T-helper 17 cell (primary cell): Measurements from ENCODE around the gene INPP5F. TPM values are rescaled to one million over a fixed set of nuclear protein-coding genes. Genes with fewer than 3 reads are reported as not detected.

ENCODE experiments used
- ATAC-seq: fragments of 150-1000 bp; cut with Tn5 transposase; 2 replicates; pipeline ENCODE4 v1.10.0; 2021; ENCODE audit warnings: mild to moderate bottlenecking, moderate library complexity
- DNase-seq, 3 donors: peaks; one replicate each; pipeline versions ENCODE4 v3.0.0 to v3.0.0-alpha.2; 2020 to 2021
- H3K9me3 ChIP-seq: one replicate; pipeline ENCODE4 v1.7.0; 2013; ENCODE audit warnings: low read length, mild to moderate bottlenecking; ENCODE audit not compliant: control insufficient read depth, poor library complexity, severe bottlenecking
- H3K27ac Mint-ChIP-seq: one replicate; pipeline ENCODE4 v1.8.0; 2022; ENCODE audit warnings: mild to moderate bottlenecking, moderate library complexity, mixed read lengths
- H3K27me3 Mint-ChIP-seq: one replicate; pipeline ENCODE4 v1.8.0; 2022; ENCODE audit warnings: mixed read lengths
- H3K36me3 Mint-ChIP-seq: one replicate; pipeline ENCODE4 v1.8.0; 2022; ENCODE audit warnings: low read depth, mixed read lengths
- H3K4me1 Mint-ChIP-seq: one replicate; pipeline ENCODE4 v1.8.0; 2022; ENCODE audit warnings: mild to moderate bottlenecking, mixed read lengths
- H3K4me3 Mint-ChIP-seq: one replicate; pipeline ENCODE4 v1.8.0; 2022; ENCODE audit warnings: mild to moderate bottlenecking, moderate library complexity, mixed read lengths
- total RNA-seq, 4 donors: library from RNA in 2 of 4; stranded (reverse) in 2 of 4; gene quantifications; one replicate each; pipeline ENCODE4 v1.2.3 and lab custom pipeline; 2022 to 2026

Gene INPP5F, protein sequence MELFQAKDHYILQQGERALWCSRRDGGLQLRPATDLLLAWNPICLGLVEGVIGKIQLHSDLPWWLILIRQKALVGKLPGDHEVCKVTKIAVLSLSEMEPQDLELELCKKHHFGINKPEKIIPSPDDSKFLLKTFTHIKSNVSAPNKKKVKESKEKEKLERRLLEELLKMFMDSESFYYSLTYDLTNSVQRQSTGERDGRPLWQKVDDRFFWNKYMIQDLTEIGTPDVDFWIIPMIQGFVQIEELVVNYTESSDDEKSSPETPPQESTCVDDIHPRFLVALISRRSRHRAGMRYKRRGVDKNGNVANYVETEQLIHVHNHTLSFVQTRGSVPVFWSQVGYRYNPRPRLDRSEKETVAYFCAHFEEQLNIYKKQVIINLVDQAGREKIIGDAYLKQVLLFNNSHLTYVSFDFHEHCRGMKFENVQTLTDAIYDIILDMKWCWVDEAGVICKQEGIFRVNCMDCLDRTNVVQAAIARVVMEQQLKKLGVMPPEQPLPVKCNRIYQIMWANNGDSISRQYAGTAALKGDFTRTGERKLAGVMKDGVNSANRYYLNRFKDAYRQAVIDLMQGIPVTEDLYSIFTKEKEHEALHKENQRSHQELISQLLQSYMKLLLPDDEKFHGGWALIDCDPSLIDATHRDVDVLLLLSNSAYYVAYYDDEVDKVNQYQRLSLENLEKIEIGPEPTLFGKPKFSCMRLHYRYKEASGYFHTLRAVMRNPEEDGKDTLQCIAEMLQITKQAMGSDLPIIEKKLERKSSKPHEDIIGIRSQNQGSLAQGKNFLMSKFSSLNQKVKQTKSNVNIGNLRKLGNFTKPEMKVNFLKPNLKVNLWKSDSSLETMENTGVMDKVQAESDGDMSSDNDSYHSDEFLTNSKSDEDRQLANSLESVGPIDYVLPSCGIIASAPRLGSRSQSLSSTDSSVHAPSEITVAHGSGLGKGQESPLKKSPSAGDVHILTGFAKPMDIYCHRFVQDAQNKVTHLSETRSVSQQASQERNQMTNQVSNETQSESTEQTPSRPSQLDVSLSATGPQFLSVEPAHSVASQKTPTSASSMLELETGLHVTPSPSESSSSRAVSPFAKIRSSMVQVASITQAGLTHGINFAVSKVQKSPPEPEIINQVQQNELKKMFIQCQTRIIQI
- total RNA-seq (10 to 100 TPM; 10.4 to 11.9 TPM), total RNA-seq (lab: John Stamatoyannopoulos, UW) (30.5 to 44.6 reads per million in 2 donors)

DNA sequence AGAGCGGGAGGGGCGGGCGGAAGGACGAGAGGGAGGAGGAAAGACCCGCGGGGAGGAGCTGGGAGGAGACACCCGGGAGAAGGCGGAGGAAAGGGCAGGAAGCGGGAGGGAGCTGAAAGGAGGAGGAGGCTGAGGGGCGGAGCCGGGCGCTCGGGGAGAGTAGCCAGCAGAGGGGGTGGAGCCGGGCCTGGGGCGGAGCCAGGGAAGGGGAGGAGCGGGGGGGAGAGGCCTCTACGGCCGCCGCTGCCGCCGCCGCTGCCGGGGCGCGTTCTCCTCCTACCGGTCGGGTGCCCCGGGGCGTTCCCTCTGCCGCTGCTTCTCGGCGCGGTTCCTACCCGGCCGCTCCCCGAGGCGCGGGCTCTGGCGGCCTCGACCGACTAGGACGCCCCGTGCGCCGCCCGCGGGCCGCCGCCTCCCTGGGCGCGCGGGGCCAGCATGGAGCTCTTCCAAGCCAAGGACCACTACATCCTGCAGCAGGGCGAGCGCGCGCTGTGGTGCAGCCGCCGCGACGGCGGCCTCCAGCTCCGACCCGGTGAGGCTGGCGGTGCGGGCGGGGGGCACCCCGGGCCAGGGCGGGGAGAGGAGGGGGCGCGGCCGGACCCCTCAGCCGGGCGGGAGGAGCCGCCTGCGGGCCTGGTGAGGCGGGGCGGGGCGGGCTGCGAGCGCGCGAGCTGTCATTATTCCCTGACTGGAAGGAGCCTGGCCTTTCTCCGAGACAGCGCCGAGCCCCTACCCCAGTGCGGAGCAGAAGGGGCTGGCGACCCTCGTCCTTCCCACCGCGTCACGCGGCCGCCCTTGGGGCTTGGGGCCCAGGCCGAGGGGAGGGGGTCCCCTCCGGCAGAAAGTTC lies at the start of gene INPP5F:
Gene INPP5F, plus strand, starts transcription at position 223 of the 848 bp plus-strand sequence. Its CDS starts 213 bp downstream, at position 436.
- Mint-ChIP-seq H3K4me3 (peak within 1 kb of the TSS; percentile 94), H3K4me1 (peaks cover 27% of the 10 kb centered on the region), H3K36me3 (no peaks in the 10 kb centered on the region), H3K27ac (peak within 1 kb of the TSS; percentile 83), H3K27me3 (no peaks in the 10 kb centered on the region)
- DNase-seq (peak; percentile 98 to 100 (median 100)), ATAC-seq (peak; percentile 93)
- H3K9me3 ChIP-seq, result no peaks in the 10 kb centered on the region

DNA sequence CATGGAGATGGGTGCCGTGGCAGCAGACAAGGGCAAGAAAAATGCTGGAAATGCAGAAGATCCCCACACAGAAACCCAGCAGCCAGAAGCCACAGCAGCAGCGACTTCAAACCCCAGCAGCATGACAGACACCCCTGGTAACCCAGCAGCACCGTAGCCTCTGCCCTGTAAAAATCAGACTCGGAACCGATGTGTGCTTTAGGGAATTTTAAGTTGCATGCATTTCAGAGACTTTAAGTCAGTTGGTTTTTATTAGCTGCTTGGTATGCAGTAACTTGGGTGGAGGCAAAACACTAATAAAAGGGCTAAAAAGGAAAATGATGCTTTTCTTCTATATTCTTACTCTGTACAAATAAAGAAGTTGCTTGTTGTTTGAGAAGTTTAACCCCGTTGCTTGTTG lies 48.7 kb upstream of the INPP5F start:
- Mint-ChIP-seq H3K4me3 (no peak overlapping the region), H3K36me3 (peaks cover 11% of the 10 kb centered on the region), H3K27me3 (no peaks in the 10 kb centered on the region), H3K27ac (no peak overlapping the region), H3K4me1 (peaks cover 16% of the 10 kb centered on the region)
- ATAC-seq (no peak), DNase-seq (no peak)
- H3K9me3 ChIP-seq, result no peaks in the 10 kb centered on the region

DNA sequence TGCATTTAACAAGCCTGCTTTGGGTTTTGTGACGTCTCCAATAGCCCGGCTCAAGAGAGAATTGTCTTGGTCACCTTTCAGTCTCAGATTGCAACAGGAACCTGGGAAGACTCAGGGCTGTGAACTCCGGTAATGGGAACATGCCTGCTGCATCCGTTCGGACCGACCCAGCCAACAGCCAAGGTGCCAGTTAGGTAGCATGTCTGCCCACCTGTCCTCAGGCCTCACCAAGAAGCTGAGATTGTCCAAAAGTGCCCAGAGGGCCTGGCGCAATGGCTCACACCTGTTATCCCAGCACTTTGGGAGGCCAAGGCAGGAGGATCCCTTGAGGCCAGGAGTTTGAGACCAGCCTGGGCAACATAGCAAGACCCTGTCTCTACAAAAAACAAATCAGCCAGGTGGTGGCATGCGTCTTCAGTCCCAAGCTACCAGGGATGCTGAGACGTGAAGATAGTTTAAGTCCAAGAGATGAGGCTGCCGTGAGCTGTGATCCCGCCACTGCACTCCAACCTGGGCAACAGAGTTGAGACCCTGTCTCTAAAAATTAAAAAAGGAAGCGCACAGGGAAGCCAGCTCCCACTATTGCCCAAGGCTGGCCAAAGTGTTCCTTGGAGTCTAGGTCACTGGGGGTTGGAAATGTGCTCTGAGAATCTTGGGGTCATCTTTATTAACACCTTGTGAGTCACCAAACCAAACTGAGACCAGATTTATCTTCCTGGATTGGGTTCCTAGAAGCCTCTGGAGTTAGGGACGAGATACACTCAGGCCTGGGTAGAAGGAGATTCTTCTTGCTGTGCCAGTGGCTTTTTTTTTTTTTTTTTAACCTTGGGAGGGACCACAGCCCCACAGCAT lies 47.7 kb upstream of the INPP5F start:
- peak overlapping the region; percentile 39 for H3K27ac Mint-ChIP-seq
- H3K36me3 Mint-ChIP-seq, result peaks cover 8% of the 10 kb centered on the region
- DNase-seq (no peak), ATAC-seq (no peak)
- H3K4me3 Mint-ChIP-seq, result no peak overlapping the region
- no peaks in the 10 kb centered on the region for H3K27me3 Mint-ChIP-seq
- H3K9me3 ChIP-seq, result no peaks in the 10 kb centered on the region
- peaks cover 17% of the 10 kb centered on the region for H3K4me1 Mint-ChIP-seq

DNA sequence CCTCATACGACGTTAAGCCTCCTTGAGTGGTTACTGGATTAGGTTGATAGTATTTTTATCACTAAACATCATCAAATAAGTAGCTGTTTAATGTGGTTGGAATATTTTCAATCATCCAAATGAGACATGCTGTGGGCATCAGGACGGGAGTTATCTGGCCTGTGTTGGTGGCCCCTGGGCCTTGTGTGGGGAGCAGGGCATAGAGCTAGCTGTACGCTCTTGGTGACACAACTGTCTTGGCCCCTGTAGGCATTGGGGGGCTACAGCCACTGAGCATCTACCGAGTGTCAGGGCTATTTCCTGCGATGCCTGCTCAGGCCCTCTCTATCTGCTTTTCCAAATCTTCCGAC lies 46.4 kb upstream of the INPP5F start:
- Mint-ChIP-seq H3K4me3 (no peak overlapping the region), H3K36me3 (peaks cover 4% of the 10 kb centered on the region), H3K4me1 (peaks cover 17% of the 10 kb centered on the region), H3K27ac (no peak overlapping the region), H3K27me3 (no peaks in the 10 kb centered on the region)
- DNase-seq (no peak), ATAC-seq (no peak)
- no peaks in the 10 kb centered on the region for H3K9me3 ChIP-seq

DNA sequence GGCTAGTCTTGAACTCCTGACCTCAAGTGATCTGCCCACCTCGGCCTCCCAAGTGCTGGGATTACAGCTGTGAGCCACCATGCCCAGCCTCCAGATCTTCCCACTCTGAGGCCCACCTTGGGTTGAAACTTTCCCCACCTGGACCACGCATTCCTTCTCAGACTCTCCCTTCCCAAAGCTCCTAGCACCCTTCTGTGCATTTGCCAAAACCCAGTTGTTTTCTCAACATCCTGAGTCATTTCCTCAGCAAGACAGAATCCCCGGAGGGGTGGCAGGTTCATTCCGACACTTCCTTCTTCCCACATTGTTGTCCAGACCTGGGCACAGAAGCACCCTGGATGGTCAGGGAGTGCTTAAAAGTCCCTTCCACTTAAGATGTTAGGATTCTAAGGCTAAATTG lies 45.8 kb upstream of the INPP5F start:
- Mint-ChIP-seq H3K27me3 (no peaks in the 10 kb centered on the region), H3K27ac (no peak overlapping the region), H3K36me3 (peaks cover 4% of the 10 kb centered on the region), H3K4me1 (peaks cover 17% of the 10 kb centered on the region), H3K4me3 (no peak overlapping the region)
- DNase-seq (no peak), ATAC-seq (no peak)
- no peaks in the 10 kb centered on the region for H3K9me3 ChIP-seq

DNA sequence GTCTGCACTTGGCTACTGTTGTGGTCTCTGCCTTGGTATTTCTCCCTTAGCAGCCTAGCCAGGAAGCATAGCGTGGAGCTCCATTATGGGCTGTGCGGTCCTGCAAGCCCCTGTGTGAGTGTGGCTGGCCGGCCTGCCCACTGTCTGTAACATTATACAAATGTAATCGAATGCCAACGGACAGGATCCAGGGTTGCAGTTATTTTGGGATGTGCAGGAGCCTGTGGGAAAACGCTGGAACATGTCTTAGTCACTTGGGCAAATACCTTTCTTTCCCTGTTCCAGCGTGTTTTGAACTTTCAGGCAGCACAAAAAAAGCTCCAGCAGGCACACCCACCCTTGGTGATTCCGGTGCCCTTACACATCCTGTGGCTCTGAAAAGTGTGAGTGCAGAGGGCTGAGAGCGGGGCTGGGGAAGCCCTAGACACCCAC lies 45.2 kb upstream of the INPP5F start:
- Mint-ChIP-seq H3K4me3 (no peak overlapping the region), H3K4me1 (peaks cover 17% of the 10 kb centered on the region)
- no peak for ATAC-seq

DNA sequence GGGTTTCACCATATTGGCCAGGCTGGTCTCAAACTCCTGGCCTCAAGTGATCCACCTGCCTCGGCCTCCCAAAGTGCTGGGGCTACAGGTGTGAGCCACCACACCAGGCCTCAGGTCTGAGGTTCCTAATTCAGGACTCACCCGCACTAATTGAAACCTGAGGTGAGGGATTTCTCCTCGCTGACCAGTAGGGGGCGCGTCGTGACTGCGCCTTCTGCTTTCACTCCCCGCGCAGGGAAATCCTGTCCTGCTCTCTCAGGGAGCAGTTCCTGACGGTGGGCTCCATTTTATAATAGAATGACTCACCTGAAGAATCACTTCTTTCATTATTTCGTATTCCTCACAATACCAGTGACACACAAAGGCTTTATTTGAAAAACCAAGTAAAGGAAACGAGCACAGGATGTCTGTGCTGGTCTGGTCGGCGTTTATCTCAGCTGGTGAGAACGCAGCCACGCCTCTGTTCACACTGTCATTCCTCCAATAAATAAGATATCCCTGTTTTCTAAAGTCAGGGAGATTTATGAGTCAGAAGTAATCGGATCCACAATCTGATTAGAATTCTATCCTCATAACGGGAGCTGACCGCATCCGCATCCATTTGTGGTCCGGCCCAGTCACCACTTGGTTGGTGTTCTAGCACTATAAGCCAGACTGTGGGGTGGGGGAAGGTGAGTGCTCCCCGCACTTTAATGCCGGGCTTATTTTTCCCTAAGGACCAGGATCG lies 39.2 kb upstream of the INPP5F start:
- H3K36me3 Mint-ChIP-seq, result no peaks in the 10 kb centered on the region
- H3K4me3 Mint-ChIP-seq, result peak overlapping the region; percentile 71
- no peaks in the 10 kb centered on the region for H3K27me3 Mint-ChIP-seq
- H3K4me1 Mint-ChIP-seq, result peaks cover 17% of the 10 kb centered on the region
- peak; percentile 92 for ATAC-seq
- H3K27ac Mint-ChIP-seq, result peak overlapping the region; percentile 78
- no peaks in the 10 kb centered on the region for H3K9me3 ChIP-seq
- peak; percentile 64 to 76 (median 72) for DNase-seq

More for the DNA sequence above, 45.2 kb upstream of the INPP5F start:
- H3K9me3 ChIP-seq, result no peaks in the 10 kb centered on the region
- H3K27me3 Mint-ChIP-seq, result no peaks in the 10 kb centered on the region
- no peak overlapping the region for H3K27ac Mint-ChIP-seq
- H3K36me3 Mint-ChIP-seq, result peaks cover 4% of the 10 kb centered on the region
- no peak for DNase-seq

DNA sequence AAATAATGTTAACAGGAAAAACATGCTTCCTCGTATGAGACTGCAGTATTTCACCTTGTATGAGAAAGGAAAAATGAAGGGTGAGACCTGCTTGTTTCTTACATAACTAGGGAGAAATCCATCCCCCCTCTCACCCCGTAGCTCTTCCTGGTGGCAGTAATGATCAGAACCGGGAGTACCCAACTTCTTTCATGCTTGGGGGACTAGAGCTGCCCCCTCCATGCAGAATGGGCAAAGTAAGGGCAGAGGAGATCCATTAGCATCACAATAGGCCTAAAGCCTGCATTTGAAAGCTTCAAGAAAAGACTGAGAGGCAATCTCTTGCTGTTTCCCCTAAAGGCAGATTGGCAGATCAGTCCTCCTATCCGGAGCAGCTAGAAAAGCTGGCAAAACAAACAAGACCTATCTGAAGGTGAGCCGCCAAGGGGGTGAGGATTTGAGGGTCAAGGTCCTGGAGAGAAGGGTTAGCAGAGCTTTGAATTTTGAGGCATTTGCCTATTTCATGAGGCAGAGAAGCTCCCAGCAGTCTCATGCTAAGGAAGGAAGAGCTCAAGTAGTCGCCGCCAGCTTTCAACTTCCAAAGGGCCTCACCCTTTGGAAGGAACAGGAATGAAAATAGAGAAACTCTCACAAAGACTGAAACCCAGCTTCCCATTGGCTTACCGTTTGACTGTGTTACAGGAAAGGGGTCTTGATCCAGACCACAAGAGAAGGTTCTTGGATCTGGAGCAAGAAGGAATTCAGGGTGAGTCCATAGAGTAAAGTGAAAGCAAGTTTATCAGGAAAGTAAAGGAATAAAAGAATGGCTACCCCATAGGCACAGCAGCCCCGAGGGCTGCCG lies 38.4 kb upstream of the INPP5F start:
- Mint-ChIP-seq H3K36me3 (no peaks in the 10 kb centered on the region), H3K4me3 (peak overlapping the region; percentile 71), H3K27ac (no peak overlapping the region), H3K27me3 (no peaks in the 10 kb centered on the region), H3K4me1 (peaks cover 10% of the 10 kb centered on the region)
- no peak for ATAC-seq
- no peak for DNase-seq
- no peaks in the 10 kb centered on the region for H3K9me3 ChIP-seq

DNA sequence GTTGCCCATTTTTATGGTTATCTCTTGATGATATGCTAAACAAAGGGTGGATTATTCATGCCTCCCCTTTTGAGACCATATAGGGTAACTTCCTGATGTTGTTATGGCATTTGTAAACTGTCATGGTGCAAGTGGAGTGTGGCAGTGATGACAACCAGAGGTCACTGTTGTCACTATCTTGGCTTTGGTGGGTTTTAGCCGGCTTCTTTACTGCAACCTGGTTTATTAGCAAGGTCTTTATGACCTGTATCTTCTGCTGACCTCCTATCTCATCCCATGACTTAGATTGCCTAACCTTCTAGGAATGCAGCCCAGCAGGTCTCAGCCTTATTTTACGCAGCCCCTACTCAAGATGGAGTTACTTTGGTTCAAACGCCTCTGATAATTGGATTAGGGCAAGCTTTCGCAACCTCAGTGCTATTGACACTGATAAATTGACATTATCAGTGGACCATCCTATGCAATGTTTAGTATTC lies 37.8 kb upstream of the INPP5F start:
- ATAC-seq, result no peak
- H3K4me1 Mint-ChIP-seq, result peaks cover 10% of the 10 kb centered on the region
- H3K27me3 Mint-ChIP-seq, result peaks cover 6% of the 10 kb centered on the region
- no peak overlapping the region for H3K27ac Mint-ChIP-seq
- H3K36me3 Mint-ChIP-seq, result no peaks in the 10 kb centered on the region
- no peak for DNase-seq
- no peaks in the 10 kb centered on the region for H3K9me3 ChIP-seq
- H3K4me3 Mint-ChIP-seq, result no peak overlapping the region

DNA sequence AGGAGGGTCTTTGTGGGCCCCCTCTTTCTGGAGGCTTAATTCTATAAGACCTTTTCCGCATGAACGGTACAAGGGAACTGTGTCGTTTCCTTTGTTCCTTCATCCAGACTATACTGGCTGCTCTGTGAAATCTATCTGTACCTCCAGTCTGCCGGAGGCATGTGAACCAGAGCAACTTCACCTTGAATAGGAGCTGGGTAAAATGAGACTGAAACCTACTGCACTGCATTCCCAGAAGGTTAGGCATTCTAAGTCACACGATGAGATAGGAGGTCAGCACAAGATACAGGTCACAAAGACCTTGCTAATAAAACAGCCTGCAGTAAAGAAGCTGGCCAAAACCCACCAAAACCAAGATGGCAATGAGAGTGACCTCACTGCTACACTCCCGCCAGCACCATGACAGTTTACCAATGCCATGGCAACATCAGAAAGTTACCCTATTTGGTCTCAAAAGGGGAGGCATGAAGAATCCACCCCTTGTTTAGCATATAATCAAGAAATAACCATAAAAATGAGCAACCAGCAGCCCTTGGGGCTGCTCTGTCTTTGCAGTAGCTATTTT lies 36.8 kb upstream of the INPP5F start:
- Mint-ChIP-seq H3K4me3 (no peak overlapping the region), H3K4me1 (peaks cover 12% of the 10 kb centered on the region), H3K36me3 (no peaks in the 10 kb centered on the region), H3K27me3 (peaks cover 16% of the 10 kb centered on the region), H3K27ac (no peak overlapping the region)
- ATAC-seq (no peak), DNase-seq (no peak)
- H3K9me3 ChIP-seq, result no peaks in the 10 kb centered on the region
